ENCODE measurements around the gene FRMD4B. TPM values are rescaled to one million over a fixed set of nuclear protein-coding genes. Genes with fewer than 3 reads are reported as not detected.
"Not testable (repeated sequence)": the region's sequence is repeated elsewhere in the genome, so short reads cannot be mapped to it uniquely, and the experiment has no call there.

FRMD4B gene
- total RNA-seq, 1 donor from 2014 or later = 17.3 TPM

GRCh38 chr3:69325151-69325550 is 60.7 kb downstream of the FRMD4B start:
- Histone ChIP-seq H3F3A (ENCODE audit: low read depth) (no peaks in the 10 kb centered on the region), H3K36me3 (no peaks in the 10 kb centered on the region), H3K27ac (no peak overlapping the region), H2AFZ (replicated peaks) (no peak overlapping the region), H3K27me3 (no peaks in the 10 kb centered on the region), H3K4me2 (no peak overlapping the region), H4K20me1 (ENCODE audit: low read depth) (no peaks in the 10 kb centered on the region), H3K79me2 (ENCODE audit: low read depth) (no peaks in the 10 kb centered on the region), H3K4me1 (no peaks in the 10 kb centered on the region), H3K4me3 (no peak overlapping the region), H3K9ac (no peak overlapping the region), H3K9me3 (ENCODE audit: low read depth) (no peaks in the 10 kb centered on the region)
- no peak overlapping the region for H3K4me3 Mint-ChIP-seq
- DNase-seq (ENCODE audit: low spot score) = no peak
- no peaks in the 10 kb centered on the region for H3K27me3 Mint-ChIP-seq (ENCODE audit: insufficient read depth, low read depth)
- no peaks in the 10 kb centered on the region for H3K9me3 Mint-ChIP-seq
- H3K4me1 Mint-ChIP-seq = peaks cover 3% of the 10 kb centered on the region
- no peak overlapping the region for H3K27ac Mint-ChIP-seq
- TF ChIP-seq, protein P1, sequence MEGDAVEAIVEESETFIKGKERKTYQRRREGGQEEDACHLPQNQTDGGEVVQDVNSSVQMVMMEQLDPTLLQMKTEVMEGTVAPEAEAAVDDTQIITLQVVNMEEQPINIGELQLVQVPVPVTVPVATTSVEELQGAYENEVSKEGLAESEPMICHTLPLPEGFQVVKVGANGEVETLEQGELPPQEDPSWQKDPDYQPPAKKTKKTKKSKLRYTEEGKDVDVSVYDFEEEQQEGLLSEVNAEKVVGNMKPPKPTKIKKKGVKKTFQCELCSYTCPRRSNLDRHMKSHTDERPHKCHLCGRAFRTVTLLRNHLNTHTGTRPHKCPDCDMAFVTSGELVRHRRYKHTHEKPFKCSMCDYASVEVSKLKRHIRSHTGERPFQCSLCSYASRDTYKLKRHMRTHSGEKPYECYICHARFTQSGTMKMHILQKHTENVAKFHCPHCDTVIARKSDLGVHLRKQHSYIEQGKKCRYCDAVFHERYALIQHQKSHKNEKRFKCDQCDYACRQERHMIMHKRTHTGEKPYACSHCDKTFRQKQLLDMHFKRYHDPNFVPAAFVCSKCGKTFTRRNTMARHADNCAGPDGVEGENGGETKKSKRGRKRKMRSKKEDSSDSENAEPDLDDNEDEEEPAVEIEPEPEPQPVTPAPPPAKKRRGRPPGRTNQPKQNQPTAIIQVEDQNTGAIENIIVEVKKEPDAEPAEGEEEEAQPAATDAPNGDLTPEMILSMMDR (IDR thresholded peaks at IDR 0.05) = no peak
- TF ChIP-seq EZH2phosphoT487 (IDR thresholded peaks at IDR 0.05) = no peak
- no peak for TF ChIP-seq EZH2 (IDR thresholded peaks at IDR 0.05)
- no peaks in the 10 kb centered on the region for H3K36me3 Mint-ChIP-seq

- Mint-ChIP-seq H3K4me3 (no peak overlapping the region), H3K27ac (no peak overlapping the region), H3K9me3 (no peaks in the 10 kb centered on the region), H3K36me3 (no peaks in the 10 kb centered on the region), H3K4me1 (peaks cover 3% of the 10 kb centered on the region), H3K27me3 (ENCODE audit: insufficient read depth, low read depth) (no peaks in the 10 kb centered on the region)
- Histone ChIP-seq H3F3A (ENCODE audit: low read depth) (no peaks in the 10 kb centered on the region), H3K27ac (no peak overlapping the region), H3K4me2 (no peak overlapping the region), H4K20me1 (ENCODE audit: low read depth) (no peaks in the 10 kb centered on the region), H3K79me2 (ENCODE audit: low read depth) (no peaks in the 10 kb centered on the region), H3K4me3 (no peak overlapping the region), H3K36me3 (no peaks in the 10 kb centered on the region), H3K4me1 (no peaks in the 10 kb centered on the region), H3K27me3 (no peaks in the 10 kb centered on the region), H3K9me3 (ENCODE audit: low read depth) (no peaks in the 10 kb centered on the region), H3K9ac (no peak overlapping the region), H2AFZ (replicated peaks) (no peak overlapping the region)
- no peak for TF ChIP-seq EZH2phosphoT487 (IDR thresholded peaks at IDR 0.05)
- TF ChIP-seq, protein P1 (IDR thresholded peaks at IDR 0.05) = peak; percentile 57
- DNase-seq (ENCODE audit: low spot score) = peak; percentile 45
These were observed 61.4 kb downstream of the FRMD4B start for GRCh38 chr3:69324362-69325025.

- Histone ChIP-seq H3K27me3 (no peaks in the 10 kb centered on the region), H3K36me3 (no peaks in the 10 kb centered on the region), H3K4me1 (no peaks in the 10 kb centered on the region), H3K4me3 (no peak overlapping the region), H4K20me1 (ENCODE audit: low read depth) (no peaks in the 10 kb centered on the region), H3K9ac (no peak overlapping the region), H3F3A (ENCODE audit: low read depth) (no peaks in the 10 kb centered on the region), H3K4me2 (no peak overlapping the region), H3K9me3 (ENCODE audit: low read depth) (no peaks in the 10 kb centered on the region), H3K79me2 (ENCODE audit: low read depth) (no peaks in the 10 kb centered on the region), H2AFZ (replicated peaks) (no peak overlapping the region), H3K27ac (no peak overlapping the region)
- DNase-seq (ENCODE audit: low spot score) = no peak
- no peaks in the 10 kb centered on the region for H3K9me3 Mint-ChIP-seq
- no peak overlapping the region for H3K27ac Mint-ChIP-seq
- no peaks in the 10 kb centered on the region for H3K27me3 Mint-ChIP-seq (ENCODE audit: insufficient read depth, low read depth)
- no peaks in the 10 kb centered on the region for H3K36me3 Mint-ChIP-seq
- H3K4me1 Mint-ChIP-seq = peaks cover 3% of the 10 kb centered on the region
- H3K4me3 Mint-ChIP-seq = no peak overlapping the region
- TF ChIP-seq EZH2phosphoT487 (IDR thresholded peaks at IDR 0.05) (no peak), EZH2 (IDR thresholded peaks at IDR 0.05) (no peak)
- TF ChIP-seq, protein P1 (IDR thresholded peaks at IDR 0.05) = no peak
These were observed 61.9 kb downstream of the FRMD4B start for GRCh38 chr3:69323941-69324340.

DNA sequence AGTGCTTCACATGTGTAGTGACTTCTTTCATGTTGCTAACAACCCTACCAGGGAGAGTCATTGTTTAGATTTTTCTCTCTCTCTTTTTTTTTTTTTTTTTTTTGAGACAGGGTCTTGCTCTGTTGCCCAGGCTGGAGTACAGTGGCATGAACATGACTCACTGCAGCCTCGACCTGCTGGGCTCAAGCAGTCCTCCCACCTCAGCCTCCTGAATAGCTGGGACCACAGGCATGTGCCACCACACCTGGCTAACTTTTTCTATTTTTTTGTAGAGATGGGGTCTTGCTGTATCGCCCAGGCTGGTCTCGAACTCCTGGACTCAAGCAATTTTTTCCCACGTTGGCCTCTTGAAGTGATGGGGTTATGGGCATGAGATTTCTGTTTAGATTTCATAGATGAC is 63.4 kb downstream of the FRMD4B start:
- H3K4me1 Mint-ChIP-seq; H3K9me3 ChIP-seq (ENCODE audit: low read depth); H2AFZ ChIP-seq (replicated peaks); H3K9me3 Mint-ChIP-seq; H3K27ac ChIP-seq; H3K36me3 Mint-ChIP-seq; H3K27me3 ChIP-seq; H3K27me3 Mint-ChIP-seq (ENCODE audit: insufficient read depth, low read depth); H4K20me1 ChIP-seq (ENCODE audit: low read depth); H3K4me3 Mint-ChIP-seq; H3K4me2 ChIP-seq; H3K4me1 ChIP-seq; H3K4me3 ChIP-seq; H3K9ac ChIP-seq; H3K79me2 ChIP-seq (ENCODE audit: low read depth); DNase-seq (ENCODE audit: low spot score); H3K27ac Mint-ChIP-seq; H3F3A ChIP-seq (ENCODE audit: low read depth); H3K36me3 ChIP-seq: not testable (repeated sequence)

All from neural progenitor cell (in vitro differentiated cells).